Hepatocyte (in vitro differentiated cells): Measurements from ENCODE around the gene CCNQ. TPM values are rescaled to one million over a fixed set of nuclear protein-coding genes. Genes with fewer than 3 reads are reported as not detected.

ENCODE experiments used
- DNase-seq: peaks from one replicate; pipeline ENCODE4 v3.0.0-alpha.2; 2016; ENCODE audit warnings: low spot score
- H2AFZ ChIP-seq: fragments of 200-600 bp; sonication (generic); 2 replicates; pipeline ENCODE4 v1.6.0; 2016; ENCODE audit warnings: antibody characterized with exemption, mild to moderate bottlenecking
- H3K27ac ChIP-seq: fragments of 200-600 bp; sonication (generic); 2 replicates; pipeline ENCODE4 v1.5.1; 2016; ENCODE audit warnings: mild to moderate bottlenecking
- H3K27me3 ChIP-seq: fragments of 200-600 bp; sonication (generic); 2 replicates; pipeline ENCODE4 v1.6.1; 2016
- H3K36me3 ChIP-seq: fragments of 200-600 bp; sonication (generic); replicated peaks from 2 replicates; pipeline ENCODE4 v1.5.1; 2016; ENCODE audit warnings: low read depth; ENCODE audit not compliant: insufficient read depth
- H3K4me1 ChIP-seq: fragments of 200-600 bp; sonication (generic); 2 replicates; pipeline ENCODE4 v1.5.1; 2016; ENCODE audit warnings: mild to moderate bottlenecking, moderate library complexity; ENCODE audit not compliant: insufficient read depth
- H3K4me2 ChIP-seq: fragments of 200-600 bp; sonication (generic); 2 replicates; pipeline ENCODE4 v1.6.0; 2016
- H3K4me3 ChIP-seq: fragments of 200-600 bp; sonication (generic); 2 replicates; pipeline ENCODE4 v1.5.1; 2016; ENCODE audit warnings: mild to moderate bottlenecking
- H3K79me2 ChIP-seq: fragments of 200-600 bp; sonication (generic); 2 replicates; pipeline ENCODE4 v1.6.0; 2017; ENCODE audit warnings: mild to moderate bottlenecking
- H3K9me2 ChIP-seq: fragments of 200-600 bp; sonication (generic); replicated peaks from 2 replicates; pipeline ENCODE4 v1.6.0; 2017; ENCODE audit warnings: mild to moderate bottlenecking; ENCODE audit not compliant: insufficient read depth
- H3K9me3 ChIP-seq: fragments of 200-600 bp; sonication (generic); 2 replicates; pipeline ENCODE4 v1.5.1; 2016; ENCODE audit warnings: low read depth, mild to moderate bottlenecking
- H4K20me1 ChIP-seq: fragments of 200-600 bp; sonication (generic); 2 replicates; pipeline ENCODE4 v1.6.0; 2016; ENCODE audit warnings: mild to moderate bottlenecking; ENCODE audit not compliant: insufficient read depth, poor library complexity, severe bottlenecking
- CTCF ChIP-seq: fragments of 200-600 bp; sonication (generic); IDR thresholded peaks from 2 replicates; pipeline ENCODE4 v1.5.1; 2016; ENCODE audit warnings: antibody characterized with exemption, mild to moderate bottlenecking; ENCODE audit not compliant: poor library complexity
- EZH2 ChIP-seq: fragments of 200-600 bp; sonication (generic); IDR thresholded peaks from 2 replicates; pipeline ENCODE4 v1.6.1; 2016; ENCODE audit warnings: antibody characterized with exemption, mild to moderate bottlenecking, borderline replicate concordance
- EZH2phosphoT487 ChIP-seq: fragments of 200-600 bp; sonication (generic); IDR thresholded peaks from one replicate; pipeline ENCODE4 v1.6.1; 2018; ENCODE audit warnings: antibody characterized with exemption, mild to moderate bottlenecking, low read depth, moderate library complexity; ENCODE audit not compliant: unreplicated experiment, severe bottlenecking
- WGBS: methylation state at CpG from one replicate; pipeline ENCODE4 v1.1.6; 2016; ENCODE audit warnings: low lambda C conversion rate; ENCODE audit errors: missing lambda C conversion rate; 5-methylcytosine and 5-hydroxymethylcytosine counted together
- polyA plus RNA-seq: library from polyadenylated mRNA; unstranded; fragments of >200 nt; fragmentation: Nextera tagmentation; extraction: Ambion mirVana; gene quantifications from 2 replicates; pipeline ENCODE4 v1.2.1, GENCODE V29; 2016
- total RNA-seq: library from RNA; depleted of rRNA; stranded (reverse); fragments of >200 nt; gene quantifications from 2 replicates; pipeline ENCODE4 v1.2.3, GENCODE V29; 2014

Gene CCNQ
- total and polyA plus RNA-seq, 2 experiments from 2014 or later: 26.7 to 28.3 TPM

- no peaks in the 10 kb centered on the region for H3K9me2 ChIP-seq
- H3K27me3 ChIP-seq: no peaks in the 10 kb centered on the region
- 62% methylated on average over 31 of the region's 31 CpGs for WGBS
- no peaks in the 10 kb centered on the region for H3K4me1 ChIP-seq
- no peaks in the 10 kb centered on the region for H3K36me3 ChIP-seq
- DNase-seq: peak; percentile 79
- H3K4me2 ChIP-seq: no peak overlapping the region
- H3K9me3 ChIP-seq: no peaks in the 10 kb centered on the region
- H3K4me3 ChIP-seq: no peak overlapping the region
- no peaks in the 10 kb centered on the region for H3K79me2 ChIP-seq
- H3K27ac ChIP-seq: no peak overlapping the region
- TF ChIP-seq EZH2 (no peak), CTCF (peak; percentile 75), EZH2phosphoT487 (no peak)
- H4K20me1 ChIP-seq: no peaks in the 10 kb centered on the region
- H2AFZ ChIP-seq: no peak overlapping the region
Observed at GRCh38 chrX:153539171-153539978, 59.6 kb downstream of the CCNQ start.

- TF ChIP-seq EZH2phosphoT487: no peak
- TF ChIP-seq CTCF: no peak
- TF ChIP-seq EZH2: no peak
- Histone ChIP-seq H4K20me1 (no peaks in the 10 kb centered on the region), H3K79me2 (no peaks in the 10 kb centered on the region), H3K9me2 (no peaks in the 10 kb centered on the region), H3K27ac (no peak overlapping the region), H3K27me3 (no peaks in the 10 kb centered on the region), H3K4me2 (no peak overlapping the region), H3K4me3 (no peak overlapping the region), H3K4me1 (no peaks in the 10 kb centered on the region), H3K9me3 (no peaks in the 10 kb centered on the region), H3K36me3 (no peaks in the 10 kb centered on the region), H2AFZ (no peak overlapping the region)
- WGBS: 96% methylated on average over 17 of the region's 17 CpGs
- DNase-seq: no peak
Observed at GRCh38 chrX:153538424-153538823, 60.5 kb downstream of the CCNQ start.

Other genes starting within 250 kb of the CCNQ start
- not detected in 2 replicates for gene PNMA6E, start 197.8 kb downstream of the CCNQ start, total RNA-seq
- 0.35 TPM in 1 of 2 replicates, not detected in the other for gene PNMA6E, start 197.8 kb downstream of the CCNQ start, polyA plus RNA-seq
- gene ZFP92, start 187.7 kb downstream of the CCNQ start, total RNA-seq: 0.90 and 1.2 TPM in 2 replicates
- gene ZFP92, start 187.7 kb downstream of the CCNQ start, polyA plus RNA-seq: 0.33 and 0.38 TPM in 2 replicates
- 0.60 and 0.76 TPM in 2 replicates for gene TREX2, start 153.1 kb downstream of the CCNQ start, total RNA-seq
- 0.81 and 1.3 TPM in 2 replicates for gene TREX2, start 153.1 kb downstream of the CCNQ start, polyA plus RNA-seq
- 6.8 and 17.5 TPM in 2 replicates for gene HAUS7, start 128.6 kb downstream of the CCNQ start, total RNA-seq
- 19.7 and 23.1 TPM in 2 replicates for gene HAUS7, start 128.6 kb downstream of the CCNQ start, polyA plus RNA-seq
- gene BGN, start 104.2 kb downstream of the CCNQ start, total RNA-seq: 12.5 and 14.5 TPM in 2 replicates
- 27.5 and 35.8 TPM in 2 replicates for gene BGN, start 104.2 kb downstream of the CCNQ start, polyA plus RNA-seq
- 0.12 TPM in 1 of 2 replicates, not detected in the other for gene ATP2B3, start 81.5 kb downstream of the CCNQ start, total RNA-seq
- 0.07 and 0.12 TPM in 2 replicates for gene ATP2B3, start 81.5 kb downstream of the CCNQ start, polyA plus RNA-seq
- gene DUSP9, start 48.1 kb upstream of the CCNQ start, total RNA-seq: 86.2 and 87.3 TPM in 2 replicates
- gene DUSP9, start 48.1 kb upstream of the CCNQ start, polyA plus RNA-seq: 48.2 and 75.5 TPM in 2 replicates
- gene PNCK, start 74.7 kb upstream of the CCNQ start, total RNA-seq: 2.2 and 2.8 TPM in 2 replicates
- 0.28 and 1.9 TPM in 2 replicates for gene PNCK, start 74.7 kb upstream of the CCNQ start, polyA plus RNA-seq
- gene SLC6A8, start 88.8 kb upstream of the CCNQ start, total RNA-seq: 19.5 and 28.4 TPM in 2 replicates
- 32.5 and 36.7 TPM in 2 replicates for gene SLC6A8, start 88.8 kb upstream of the CCNQ start, polyA plus RNA-seq
- gene BCAP31, start 125.2 kb upstream of the CCNQ start, total RNA-seq: 146 and 227 TPM in 2 replicates
- 343 and 351 TPM in 2 replicates for gene BCAP31, start 125.2 kb upstream of the CCNQ start, polyA plus RNA-seq
- gene ABCD1, start 125.7 kb upstream of the CCNQ start, total RNA-seq: 8.3 and 10.5 TPM in 2 replicates
- 14.2 and 14.8 TPM in 2 replicates for gene ABCD1, start 125.7 kb upstream of the CCNQ start, polyA plus RNA-seq
- 0.27 and 1.4 TPM in 2 replicates for gene PLXNB3, start 165.1 kb upstream of the CCNQ start, total RNA-seq
- gene PLXNB3, start 165.1 kb upstream of the CCNQ start, polyA plus RNA-seq: 0.87 and 5.7 TPM in 2 replicates
- gene SRPK3, start 181.9 kb upstream of the CCNQ start, total RNA-seq: 0.08 and 0.20 TPM in 2 replicates
- gene SRPK3, start 181.9 kb upstream of the CCNQ start, polyA plus RNA-seq: 0.32 and 0.89 TPM in 2 replicates
- 35.4 and 35.8 TPM in 2 replicates for gene IDH3G, start 195.2 kb upstream of the CCNQ start, total RNA-seq
- 60.0 and 74.3 TPM in 2 replicates for gene IDH3G, start 195.2 kb upstream of the CCNQ start, polyA plus RNA-seq
- gene SSR4, start 195.5 kb upstream of the CCNQ start, total RNA-seq: 316 and 385 TPM in 2 replicates
- gene SSR4, start 195.5 kb upstream of the CCNQ start, polyA plus RNA-seq: 665 and 693 TPM in 2 replicates
- 1.6 and 2.8 TPM in 2 replicates for gene PDZD4, start 231.4 kb upstream of the CCNQ start, total RNA-seq
- gene PDZD4, start 231.4 kb upstream of the CCNQ start, polyA plus RNA-seq: 0.59 and 1.4 TPM in 2 replicates